DMS 273 (cell line): ENCODE measurements around the gene KRTAP10-1.
"Not testable (repeated sequence)": the region's sequence is repeated elsewhere in the genome, so short reads cannot be mapped to it uniquely, and the experiment has no call there.

Experiments
- DNase-seq: peaks from one replicate; lab custom pipeline; 2025; ENCODE audit not compliant: unreplicated experiment; lab: John Stamatoyannopoulos, UW

Gene KRTAP10-1

DNA sequence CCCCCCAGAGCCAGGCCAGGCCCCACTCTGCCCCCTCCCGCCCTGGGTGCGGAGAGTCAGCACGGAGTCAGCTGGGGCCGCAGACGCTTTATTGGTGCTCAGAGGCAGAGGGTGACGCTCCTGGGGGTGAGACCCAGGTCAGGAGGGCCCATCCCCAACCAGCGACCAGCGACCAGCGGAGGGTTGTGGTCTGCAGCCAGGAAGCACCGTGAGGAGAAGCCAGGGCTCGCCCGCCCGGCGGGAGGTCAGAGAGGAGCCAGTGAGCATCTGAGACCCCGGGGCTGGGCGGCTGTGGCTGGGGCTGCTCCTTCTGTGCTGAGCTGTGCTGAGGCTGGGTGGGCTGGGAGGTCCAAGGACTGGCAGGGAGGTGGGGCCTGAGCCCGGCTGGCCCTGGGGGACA lies 10.3 kb upstream of the KRTAP10-1 start:
- DNase-seq: not testable (repeated sequence)

DNA sequence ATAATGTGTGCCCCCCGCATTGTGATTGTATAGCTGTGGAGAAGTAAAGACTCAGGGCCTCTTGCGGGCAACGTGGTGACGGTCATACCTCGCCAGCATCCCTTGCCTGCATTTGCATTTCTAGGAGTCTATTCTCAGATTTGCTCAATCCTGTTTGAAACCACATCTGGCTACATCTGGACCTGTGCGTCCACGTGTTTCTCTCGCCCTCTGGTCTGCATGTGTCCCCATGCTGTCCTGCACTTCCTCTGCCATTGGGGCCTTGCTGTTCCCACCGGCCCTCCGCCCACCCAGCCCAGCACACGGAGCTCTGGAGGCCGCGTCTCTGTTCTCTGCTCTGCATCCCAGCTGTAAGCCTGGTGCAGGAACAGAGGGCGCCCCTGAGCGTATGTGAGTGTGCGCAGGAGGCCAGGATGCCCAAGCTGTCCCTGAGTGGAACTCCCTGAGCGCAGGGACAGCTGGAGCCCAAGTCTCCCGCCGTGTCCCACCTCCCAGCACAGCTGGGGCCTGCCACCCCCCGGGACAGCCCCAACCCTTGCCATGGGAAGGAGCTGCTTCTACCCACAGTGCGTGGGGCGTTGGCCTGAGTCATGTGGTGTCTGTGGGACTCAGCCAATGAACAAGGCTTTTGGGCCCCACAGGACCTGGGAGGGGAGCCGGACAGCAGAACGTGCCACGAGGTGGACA lies 9.7 kb upstream of the KRTAP10-1 start:
- DNase-seq: no peak

DNA sequence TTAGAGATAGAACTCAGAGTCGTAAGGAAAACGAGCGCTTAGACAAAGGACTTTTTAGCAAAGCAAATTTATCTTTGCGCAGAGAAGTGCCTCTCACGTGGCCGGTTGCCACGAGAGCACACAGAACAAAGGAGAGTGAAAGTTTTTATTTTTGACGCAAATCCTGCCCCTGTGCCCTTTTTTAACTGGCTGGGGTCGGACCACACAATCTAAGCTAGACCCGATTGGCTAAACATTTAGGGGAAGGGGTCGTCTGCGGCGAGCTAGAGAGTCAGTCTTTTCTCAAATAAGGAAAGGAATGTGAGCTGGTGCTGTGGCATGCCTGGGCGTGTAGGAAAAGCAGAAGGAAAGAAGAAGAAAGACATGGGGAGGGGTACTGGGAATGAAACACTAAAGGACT lies 8.9 kb upstream of the KRTAP10-1 start:
- DNase-seq: no peak

DNA sequence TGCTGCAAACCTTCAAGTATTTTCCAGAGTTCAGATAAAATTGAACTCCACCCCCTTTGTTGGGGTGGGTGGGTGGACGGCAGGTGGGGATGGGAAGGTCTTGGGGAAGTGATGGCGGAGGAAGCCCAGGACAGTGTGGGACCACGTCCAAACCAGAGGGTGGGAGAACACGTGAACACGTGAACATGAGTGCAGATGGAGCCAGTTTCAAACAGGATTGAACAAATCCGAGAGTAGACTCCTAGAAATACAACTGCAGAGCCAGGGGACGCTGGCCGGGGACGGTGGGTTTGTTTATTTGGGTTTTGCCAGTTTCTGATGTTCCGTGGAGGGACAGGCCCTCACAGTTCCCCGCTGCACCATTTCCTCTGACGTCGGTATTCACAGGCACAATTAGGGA lies 8.4 kb upstream of the KRTAP10-1 start:
- no peak for DNase-seq

DNA sequence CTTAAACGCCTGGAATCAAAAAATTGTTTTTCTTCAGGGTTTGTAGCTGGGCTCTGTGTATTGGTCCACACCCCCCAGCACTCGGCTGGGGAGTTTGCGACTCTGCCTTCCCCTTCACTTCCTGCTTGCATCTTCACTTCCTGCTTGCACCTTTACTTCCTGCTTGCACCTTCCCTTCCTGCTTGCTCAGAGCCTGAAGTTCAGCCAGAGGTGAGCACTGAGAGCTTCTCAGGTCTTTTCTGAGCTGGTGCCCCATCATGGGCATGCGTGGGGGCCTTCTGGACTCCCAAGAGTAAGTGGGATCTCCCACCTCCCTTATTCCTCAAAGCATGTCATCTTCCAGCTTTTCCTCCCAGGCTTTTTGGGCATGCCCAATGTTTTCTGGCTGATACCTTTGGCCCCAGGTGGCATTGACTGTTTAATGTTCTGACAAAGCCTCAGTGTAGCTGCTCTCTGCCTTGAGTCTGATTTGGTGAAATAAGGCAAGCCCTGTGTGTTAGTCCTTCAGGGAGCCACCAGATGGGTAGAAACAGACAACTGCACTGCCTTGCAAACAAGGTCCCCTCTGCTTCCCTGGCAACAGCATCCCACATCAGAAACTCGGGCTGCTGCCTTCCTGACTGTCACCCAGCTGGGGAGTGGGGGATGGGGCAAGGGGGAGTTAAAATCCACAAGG lies 7.8 kb upstream of the KRTAP10-1 start:
- peak; percentile 20 for DNase-seq

DNA sequence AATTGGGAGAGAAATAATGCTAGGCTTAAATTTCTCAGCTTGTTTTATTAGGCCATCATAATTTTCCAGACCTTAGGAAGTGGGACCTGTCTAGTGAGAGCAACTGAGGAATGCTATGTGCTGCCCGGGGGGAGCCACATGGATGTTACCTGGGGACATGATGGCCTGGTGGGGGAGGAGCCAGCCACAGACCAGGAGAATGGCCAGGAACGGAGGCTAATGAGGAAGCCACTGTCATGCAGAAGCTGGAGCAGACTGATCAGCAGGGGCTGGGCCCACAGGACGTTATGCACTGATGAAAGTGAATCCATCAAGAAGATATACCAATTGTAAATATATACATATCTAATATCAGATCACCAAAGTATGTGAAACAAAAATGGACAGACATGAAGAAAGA lies 4.6 kb upstream of the KRTAP10-1 start:
- DNase-seq: no peak

DNA sequence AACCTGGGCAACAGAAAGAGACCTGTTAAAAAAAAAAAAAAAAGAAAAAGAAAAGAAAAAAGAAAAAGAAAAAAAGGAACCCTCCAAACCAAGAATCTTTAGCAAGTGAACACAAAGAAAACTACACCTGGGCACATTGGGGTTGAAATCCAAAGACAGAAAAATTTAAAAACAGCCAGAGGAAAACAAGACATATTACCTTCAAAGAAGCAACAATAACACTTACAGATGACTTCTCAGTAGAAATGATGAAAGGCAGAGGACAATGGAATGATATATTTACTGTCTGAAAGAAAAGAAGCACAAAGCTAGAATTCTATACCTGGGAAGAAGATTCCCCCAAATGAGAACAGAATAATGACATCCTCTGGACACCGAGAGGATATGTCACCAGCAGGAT lies 2.7 kb upstream of the KRTAP10-1 start:
- no peak for DNase-seq

DNA sequence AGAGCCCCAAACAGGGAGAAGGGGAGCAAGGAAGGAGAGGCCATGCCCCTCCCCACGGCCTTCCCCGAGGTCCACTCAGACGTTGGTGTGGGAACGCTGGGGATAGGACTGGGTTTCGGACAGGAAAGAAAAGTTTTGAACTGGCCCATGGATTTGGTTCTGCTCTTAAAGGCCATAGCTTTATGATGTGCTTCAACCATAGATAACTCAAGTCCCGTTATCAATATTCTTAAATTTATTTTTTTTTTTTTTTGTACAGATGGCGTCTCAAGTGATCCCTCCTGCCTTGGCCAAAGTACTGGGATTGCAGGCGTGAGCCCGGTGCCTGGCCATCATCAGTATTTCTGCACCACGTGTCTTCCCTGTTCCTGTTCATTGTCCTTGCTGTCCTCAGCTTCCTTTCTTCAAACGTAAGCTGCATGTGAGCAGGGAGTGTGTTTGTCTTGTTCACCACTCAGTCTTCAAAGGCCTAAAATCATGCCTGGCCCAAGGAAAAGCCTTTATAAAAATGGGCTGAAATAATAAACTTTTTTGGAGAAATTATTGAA lies 820 bp upstream of the KRTAP10-1 start:
- DNase-seq: no peak

DNA sequence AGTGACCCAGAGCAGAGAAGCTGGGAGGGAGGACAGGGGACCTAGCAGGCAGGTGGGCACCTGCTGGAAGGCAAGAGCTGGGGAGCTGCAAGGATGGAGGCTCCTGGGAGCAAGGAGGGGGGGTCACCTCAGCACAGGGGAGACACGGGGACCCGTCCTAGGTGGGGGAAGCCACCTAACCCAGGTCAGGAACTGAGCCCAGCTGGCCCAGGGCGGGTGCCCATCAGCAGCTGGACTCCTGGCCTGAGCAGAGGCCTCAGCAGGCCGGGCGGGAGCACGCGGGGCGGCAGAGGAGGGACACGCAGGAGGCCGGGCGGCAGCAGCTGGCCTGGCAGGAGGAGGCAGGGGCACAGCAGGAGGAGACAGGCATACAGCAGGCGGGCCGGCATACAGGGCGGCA lies 949 bp downstream of the KRTAP10-1 start:
- DNase-seq: peak; percentile 66

DNA sequence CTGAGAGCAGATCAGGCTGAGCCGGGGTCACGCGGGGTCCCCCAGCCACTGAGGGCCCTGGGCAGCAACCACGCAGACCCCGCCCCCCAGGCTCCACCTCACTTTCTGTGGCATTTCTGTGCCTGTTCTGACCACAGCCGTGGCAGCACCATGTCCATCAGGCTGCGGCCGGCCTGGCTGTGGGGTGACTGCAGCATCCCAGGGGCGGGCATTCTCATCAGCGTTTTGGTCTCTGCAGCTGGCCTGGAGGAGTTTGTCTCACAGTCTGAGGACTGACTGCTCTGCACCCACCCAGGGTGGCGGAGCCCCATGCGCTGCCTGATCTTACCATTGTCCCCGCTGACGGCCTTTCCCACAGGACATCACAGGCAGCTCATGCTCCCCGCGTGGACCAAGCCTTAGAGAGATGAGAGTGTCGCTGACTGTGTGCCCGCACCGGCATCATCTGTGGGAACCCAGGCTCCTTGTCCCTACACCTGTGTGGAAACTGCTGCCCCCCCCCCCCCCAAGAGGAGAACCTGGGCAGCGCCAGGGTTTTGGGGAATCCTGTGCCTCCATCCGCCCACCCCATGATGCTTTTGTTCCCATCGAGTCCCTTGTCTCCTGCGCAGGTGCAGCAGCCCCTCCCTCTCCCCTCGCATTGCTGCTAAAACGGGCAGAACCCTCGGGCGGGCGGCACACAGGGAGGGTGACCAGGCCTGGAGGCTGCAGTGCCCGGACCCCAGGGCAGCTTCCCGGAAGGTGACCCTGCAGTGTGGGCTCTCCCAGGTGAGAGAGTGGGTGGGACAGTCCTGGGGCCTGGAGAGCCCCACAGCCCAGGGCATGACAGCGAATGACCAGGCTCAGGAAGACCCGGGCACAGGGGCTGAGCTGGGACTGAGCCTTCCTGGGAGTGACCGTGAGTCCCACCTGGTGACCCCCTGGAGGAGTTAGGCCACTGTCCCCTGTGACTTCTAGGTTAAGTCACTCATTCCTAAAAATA lies 1.8 kb downstream of the KRTAP10-1 start:
- DNase-seq: no peak

DNA sequence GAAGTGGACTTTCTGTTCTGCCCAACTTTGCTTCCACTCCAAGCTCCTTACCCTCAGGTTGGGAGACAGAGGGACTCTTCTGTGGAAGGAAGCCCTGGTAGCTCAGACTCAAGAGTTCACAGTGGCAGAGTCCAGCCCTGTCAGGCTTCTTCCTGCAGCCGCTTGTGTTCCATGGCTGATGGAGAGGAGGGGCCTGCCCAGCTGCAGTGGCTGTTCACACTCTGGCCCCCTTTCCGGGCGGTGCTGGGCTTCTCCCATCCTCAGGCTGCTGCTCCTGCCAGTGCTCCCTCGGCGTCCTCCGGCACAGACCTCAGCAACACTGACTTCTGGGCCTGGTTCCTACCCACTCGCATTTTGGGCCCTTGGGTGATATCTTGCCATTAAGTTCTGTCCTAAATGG lies 4.0 kb downstream of the KRTAP10-1 start:
- DNase-seq: no peak

DNA sequence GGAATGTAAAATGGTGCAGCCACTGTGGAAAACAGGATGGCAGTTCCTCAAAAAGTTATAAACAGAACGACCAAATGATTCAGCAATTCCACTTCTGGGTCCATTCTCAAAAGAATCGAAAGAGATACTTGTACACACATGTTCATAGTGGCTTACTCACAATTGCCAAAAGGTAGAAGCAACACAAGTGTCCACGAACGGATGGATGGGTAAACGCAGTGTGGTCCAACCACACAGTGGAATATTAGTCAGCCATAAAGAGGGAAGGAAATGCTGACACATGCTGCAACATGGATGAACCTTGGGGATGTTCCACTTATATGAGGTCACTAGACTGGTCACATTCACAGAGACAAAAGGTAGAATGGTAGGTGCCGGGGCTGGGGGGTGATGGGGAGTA lies 5.3 kb downstream of the KRTAP10-1 start:
- DNase-seq: no peak

DNA sequence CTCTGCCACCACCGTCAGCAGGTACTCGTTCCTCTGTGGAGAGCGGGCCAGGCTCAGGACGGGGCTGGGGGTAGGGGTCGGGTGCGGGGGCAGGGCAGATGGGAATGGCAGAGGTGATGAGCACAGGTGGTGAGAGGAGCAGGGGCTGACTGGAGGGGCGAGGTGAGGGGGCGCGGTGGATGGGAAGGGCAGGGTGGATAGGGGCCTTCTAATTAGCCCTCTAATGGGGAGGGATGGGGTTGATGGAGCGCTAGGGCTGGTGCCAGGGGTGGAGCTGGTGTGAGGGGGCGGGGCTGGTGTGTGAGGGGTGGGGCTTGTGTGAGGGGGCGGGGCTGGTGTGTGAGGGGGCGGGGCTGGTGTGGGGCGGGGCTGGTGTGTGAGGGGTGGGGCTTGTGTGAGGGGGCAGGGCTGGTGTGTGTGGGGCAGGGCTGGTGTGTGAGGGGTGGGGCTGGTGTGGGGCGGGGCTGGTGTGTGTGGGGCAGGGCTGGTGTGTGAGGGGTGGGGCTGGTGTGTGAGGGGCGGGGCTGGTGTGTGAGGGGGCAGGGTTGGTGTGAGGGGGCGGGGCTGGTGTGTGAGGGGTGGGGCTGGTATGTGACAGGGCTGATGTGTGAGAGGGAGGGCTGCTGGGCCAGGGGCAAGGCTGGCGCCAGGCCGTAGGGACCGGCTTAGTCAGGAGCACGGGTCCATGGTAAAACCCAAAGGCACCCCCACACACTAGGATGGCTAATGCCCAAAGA lies 5.9 kb downstream of the KRTAP10-1 start:
- DNase-seq: no peak

DNA sequence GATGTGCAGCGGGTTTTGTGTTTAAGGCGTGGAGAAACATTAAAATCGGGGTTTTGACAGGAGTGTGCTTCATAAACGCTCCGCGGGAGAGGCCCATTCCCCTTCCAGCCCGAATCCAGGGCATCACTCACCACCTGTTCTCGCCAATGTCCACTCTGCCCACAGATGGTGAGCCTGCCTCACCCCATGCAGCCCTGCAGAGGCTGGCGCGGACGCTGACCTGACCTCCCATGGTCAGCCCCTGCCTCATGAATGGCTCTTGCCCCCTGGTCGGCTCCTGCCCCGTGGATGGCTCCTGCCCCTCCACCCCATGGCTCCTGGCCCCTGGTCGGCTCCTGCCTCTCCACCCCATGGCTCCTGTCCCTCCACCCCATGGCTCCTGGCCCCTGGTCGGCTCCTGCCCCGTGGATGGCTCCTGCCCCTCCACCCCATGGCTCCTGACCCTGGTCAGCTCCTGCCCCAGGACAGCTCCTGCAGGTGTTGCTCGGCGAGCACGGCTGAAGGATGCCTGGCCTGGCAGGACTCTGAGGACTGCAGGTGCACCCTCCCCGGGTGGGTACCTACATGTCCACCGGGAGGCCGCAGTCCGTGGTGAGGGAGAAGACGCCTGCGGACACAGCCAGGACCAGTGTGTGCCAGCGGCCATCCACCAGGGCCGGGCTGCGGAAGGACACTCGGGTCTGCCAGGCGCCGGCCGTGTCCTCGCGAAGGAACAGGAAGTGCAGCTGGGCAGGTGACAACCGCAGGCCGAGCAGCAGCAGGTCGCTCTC lies 6.7 kb downstream of the KRTAP10-1 start:
- no peak for DNase-seq

DNA sequence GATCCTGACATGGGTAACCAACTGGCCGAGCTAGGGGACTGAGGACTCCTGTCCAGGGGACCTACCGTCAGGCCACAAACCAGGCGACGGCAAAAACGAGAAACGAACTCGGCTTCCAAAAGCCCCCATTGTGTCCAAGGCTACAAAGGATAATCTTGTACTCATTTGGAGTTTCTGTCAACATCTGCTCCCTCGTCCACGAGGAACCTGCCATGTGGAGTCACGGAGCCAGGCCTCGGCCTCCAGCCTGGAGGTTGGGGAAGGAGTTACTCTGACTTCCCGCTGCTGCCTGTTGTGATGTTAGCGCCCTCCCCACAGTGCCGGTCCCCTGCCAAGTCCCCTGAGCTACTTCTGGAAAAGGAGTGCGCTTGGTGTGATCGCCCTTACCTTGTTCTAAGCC lies 7.3 kb downstream of the KRTAP10-1 start:
- peak; percentile 35 for DNase-seq

DNA sequence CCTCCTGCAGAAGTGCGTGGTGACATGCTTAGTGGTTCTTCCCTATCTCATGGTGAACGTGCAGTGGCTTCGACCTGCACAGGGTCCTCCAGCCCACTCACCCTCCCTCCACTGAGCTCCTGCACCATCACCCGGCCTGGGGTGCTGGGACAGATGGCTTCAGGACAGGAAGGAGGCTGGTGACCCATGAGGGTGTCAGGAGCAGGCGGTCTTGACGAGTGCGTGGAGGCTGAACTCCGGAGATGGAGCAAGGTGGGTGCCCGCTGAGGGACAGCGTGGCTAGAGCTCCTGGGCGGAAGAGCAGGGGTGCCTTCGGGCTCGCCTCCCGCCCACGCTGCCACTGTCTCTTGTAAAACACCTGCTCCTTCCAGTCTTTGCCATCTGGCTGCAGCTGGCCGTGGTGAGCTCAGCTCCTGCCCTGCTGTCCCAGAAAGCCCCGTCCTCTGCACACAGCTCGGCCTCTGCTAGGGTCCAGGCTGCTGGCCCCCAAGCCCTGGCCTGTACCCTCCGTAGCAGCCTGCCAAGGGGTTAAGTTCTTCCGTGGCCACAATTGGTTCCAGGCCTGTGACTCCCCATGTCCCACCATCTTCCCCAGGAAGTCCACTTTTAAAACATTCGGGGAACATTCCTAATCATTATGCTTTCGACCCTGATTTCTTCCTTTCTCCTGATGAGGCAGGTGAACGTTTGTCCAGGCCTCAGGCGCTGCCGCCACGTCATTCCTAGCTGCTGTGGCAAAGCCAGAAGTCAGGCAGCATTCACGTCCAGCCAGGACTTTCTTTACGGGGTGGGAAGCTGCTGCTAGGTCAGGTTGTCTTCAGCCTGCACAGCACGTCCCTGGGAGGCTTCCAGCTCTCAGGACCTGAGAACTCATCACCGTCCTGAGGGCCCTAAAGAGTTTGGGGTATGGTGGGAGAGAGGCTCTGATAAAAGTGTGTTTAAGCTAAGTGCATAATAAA lies 8.1 kb downstream of the KRTAP10-1 start:
- peak; percentile 88 for DNase-seq

DNA sequence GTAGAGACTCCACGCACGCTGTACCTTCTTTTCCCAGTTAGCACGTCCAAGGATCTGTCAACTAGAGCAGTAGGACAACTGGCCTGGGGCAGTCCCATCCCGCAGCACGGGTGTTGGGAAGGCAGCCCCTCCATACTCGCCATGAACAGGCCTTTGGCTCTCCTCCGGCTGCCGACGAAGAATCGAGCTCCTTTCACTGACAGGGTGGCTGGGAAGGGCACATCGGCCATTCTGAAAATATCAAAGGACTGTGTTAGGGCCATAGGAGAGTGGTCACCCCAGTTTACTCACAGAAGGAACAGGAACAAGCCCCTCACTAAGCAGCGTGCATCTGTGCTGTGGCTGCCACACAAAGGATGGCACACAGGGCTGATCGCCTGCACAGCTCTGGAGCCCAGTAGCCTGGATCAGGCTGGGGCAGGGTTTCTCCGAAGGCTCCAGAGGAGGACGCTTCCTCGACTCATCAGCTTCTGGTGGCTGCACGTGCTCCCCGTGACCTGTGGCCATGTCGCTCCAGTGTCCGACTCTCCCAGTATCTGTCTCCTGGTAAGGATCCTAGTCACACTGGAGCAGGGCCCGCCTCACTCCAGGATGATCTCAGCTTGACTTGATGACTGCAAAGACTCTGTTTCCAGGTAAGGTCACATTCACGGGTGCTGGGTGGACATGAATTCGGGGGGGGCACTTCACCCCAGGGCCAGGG lies 8.9 kb downstream of the KRTAP10-1 start:
- no peak for DNase-seq

DNA sequence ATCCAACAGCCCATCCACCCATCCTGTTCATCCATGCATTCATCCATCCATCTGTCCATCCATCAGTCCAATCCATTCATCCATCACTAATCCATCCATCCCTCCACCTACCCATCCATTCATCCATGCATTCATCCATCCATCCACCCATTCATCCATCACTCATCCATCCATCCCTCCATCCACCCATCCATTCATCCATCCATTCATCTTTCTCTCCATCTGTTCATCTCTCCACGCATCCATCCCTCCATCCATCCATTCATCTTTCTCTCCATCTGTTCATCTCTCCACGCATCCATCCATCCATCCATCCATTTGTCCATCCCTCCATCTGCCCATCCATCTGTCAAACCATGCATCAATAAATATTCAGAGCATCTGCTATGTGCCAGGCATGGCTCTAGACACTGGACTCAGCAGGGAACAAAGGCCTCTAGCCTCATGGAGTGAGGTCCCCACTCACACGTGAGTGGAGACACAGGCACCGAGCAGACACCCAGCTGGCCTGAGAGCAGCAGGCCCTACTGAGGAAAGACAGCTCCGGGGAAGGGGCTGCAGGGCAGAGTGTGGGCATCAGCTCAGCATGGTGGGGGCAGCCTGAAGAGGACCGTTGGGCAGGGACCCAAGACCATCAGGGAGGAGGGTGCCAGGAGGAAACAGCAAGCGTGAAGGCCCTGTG lies 9.6 kb downstream of the KRTAP10-1 start:
- DNase-seq: peak; percentile 64
